ENCODE measurements around the gene CALD1.

- no peak for TF ChIP-seq EZH2phosphoT487 (IDR thresholded peaks at IDR 0.05; ENCODE audit: borderline replicate concordance, low read length)
- no peak for TF ChIP-seq CTCF (IDR thresholded peaks at IDR 0.05; ENCODE audit: low read depth, low read length, poor library complexity, severe bottlenecking)
Observed at GRCh38 chr7:134811765-134812164, 32.3 kb downstream of the CALD1 start.
